ENCODE measurements around the gene OIT3.
"Not testable (repeated sequence)": the region's sequence is repeated elsewhere in the genome, so short reads cannot be mapped to it uniquely, and the experiment has no call there.

Gene OIT3

GRCh38 chr10:72899545-72899944 is 6.0 kb downstream of the OIT3 start:
- no peak for DNase-seq (ENCODE audit: low read depth in 1 of 2, low spot score in 1 of 2)

- not testable (repeated sequence) for DNase-seq (ENCODE audit: low read depth in 1 of 2, low spot score in 1 of 2)
Measured at GRCh38 chr10:72903941-72904446, 10.5 kb downstream of the OIT3 start.

- DNase-seq (ENCODE audit: low read depth in 1 of 2, low spot score in 1 of 2): no peak
Measured at GRCh38 chr10:72904806-72905205, 11.3 kb downstream of the OIT3 start.

GRCh38 chr10:72906446-72906845 is 12.9 kb downstream of the OIT3 start:
- no peak for DNase-seq (ENCODE audit: low read depth in 1 of 2, low spot score in 1 of 2)

GRCh38 chr10:72910705-72911104 is 17.2 kb downstream of the OIT3 start:
- no peak for DNase-seq (ENCODE audit: low read depth in 1 of 2, low spot score in 1 of 2)

GRCh38 chr10:72911758-72912157 is 18.2 kb downstream of the OIT3 start:
- no peak for DNase-seq (ENCODE audit: low read depth in 1 of 2, low spot score in 1 of 2)

GRCh38 chr10:72912736-72913135 is 19.2 kb downstream of the OIT3 start:
- no peak for DNase-seq (ENCODE audit: low read depth in 1 of 2, low spot score in 1 of 2)

GRCh38 chr10:72913287-72913686 is 19.7 kb downstream of the OIT3 start:
- no peak for DNase-seq (ENCODE audit: low read depth in 1 of 2, low spot score in 1 of 2)

- DNase-seq (ENCODE audit: low read depth in 1 of 2, low spot score in 1 of 2): not testable (repeated sequence)
Measured at GRCh38 chr10:72917201-72917600, 23.7 kb downstream of the OIT3 start.

GRCh38 chr10:72917803-72918332 is 24.3 kb downstream of the OIT3 start:
- not testable (repeated sequence) for DNase-seq (ENCODE audit: low read depth in 1 of 2, low spot score in 1 of 2)

GRCh38 chr10:72918352-72918751 is 24.8 kb downstream of the OIT3 start:
- no peak for DNase-seq (ENCODE audit: low read depth in 1 of 2, low spot score in 1 of 2)

GRCh38 chr10:72921147-72921683 is 27.7 kb downstream of the OIT3 start:
- DNase-seq (ENCODE audit: low read depth in 1 of 2, low spot score in 1 of 2): not testable (repeated sequence)

- no peak for DNase-seq (ENCODE audit: low read depth in 1 of 2, low spot score in 1 of 2)
Measured at GRCh38 chr10:72924351-72924750, 30.8 kb downstream of the OIT3 start.

GRCh38 chr10:72925951-72926465 is 32.5 kb downstream of the OIT3 start:
- no peak for DNase-seq (ENCODE audit: low read depth in 1 of 2, low spot score in 1 of 2)

GRCh38 chr10:72927485-72927884 is 33.9 kb downstream of the OIT3 start:
- no peak for DNase-seq (ENCODE audit: low read depth in 1 of 2, low spot score in 1 of 2)

GRCh38 chr10:72928798-72929197 is 35.3 kb downstream of the OIT3 start:
- no peak for DNase-seq (ENCODE audit: low read depth in 1 of 2, low spot score in 1 of 2)

GRCh38 chr10:72930276-72930675 is 36.7 kb downstream of the OIT3 start:
- DNase-seq (ENCODE audit: low read depth in 1 of 2, low spot score in 1 of 2): no peak

GRCh38 chr10:72932259-72933015 is 38.9 kb downstream of the OIT3 start:
- DNase-seq (ENCODE audit: low read depth in 1 of 2, low spot score in 1 of 2): no peak

- DNase-seq (ENCODE audit: low read depth in 1 of 2, low spot score in 1 of 2): no peak
Measured at GRCh38 chr10:72935361-72935760, 41.8 kb downstream of the OIT3 start.

GRCh38 chr10:72943498-72944234 is 50.1 kb downstream of the OIT3 start:
- no peak for DNase-seq (ENCODE audit: low read depth in 1 of 2, low spot score in 1 of 2)

- no peak for DNase-seq (ENCODE audit: low read depth in 1 of 2, low spot score in 1 of 2)
Measured at GRCh38 chr10:72946963-72947362, 53.4 kb downstream of the OIT3 start.

GRCh38 chr10:72948762-72949161 is 55.2 kb downstream of the OIT3 start:
- DNase-seq (ENCODE audit: low read depth in 1 of 2, low spot score in 1 of 2): no peak

Measured in stimulated activated CD4-positive, alpha-beta T cell treated with anti-CD3 and anti-CD28 coated beads, Interleukin-15, amount 100 ng/mL, for 1 hour (primary cell).